Renal pelvis (tissue), 4 donors: Measurements from ENCODE around the gene MAD1L1. TPM values are rescaled to one million over a fixed set of nuclear protein-coding genes. Genes with fewer than 3 reads are reported as not detected.
A peak's percentile ranks its signal among the peaks of the same experiment; 100 is the strongest.

ENCODE experiments used
- DNase-seq: peaks from one replicate; pipeline ENCODE4 v3.0.0-alpha.2; 2013
- polyA plus RNA-seq, 3 donors: library from polyadenylated mRNA; unstranded; fragments of 120-200 nt; gene quantifications; one replicate each; pipeline ENCODE4 v1.2.1, GENCODE V29; 2013; ENCODE audit not compliant: insufficient read length in 3 of 3

MAD1L1 gene
- polyA plus RNA-seq, 3 donors = 27.0 to 27.6 (median 27.3) TPM

DNA sequence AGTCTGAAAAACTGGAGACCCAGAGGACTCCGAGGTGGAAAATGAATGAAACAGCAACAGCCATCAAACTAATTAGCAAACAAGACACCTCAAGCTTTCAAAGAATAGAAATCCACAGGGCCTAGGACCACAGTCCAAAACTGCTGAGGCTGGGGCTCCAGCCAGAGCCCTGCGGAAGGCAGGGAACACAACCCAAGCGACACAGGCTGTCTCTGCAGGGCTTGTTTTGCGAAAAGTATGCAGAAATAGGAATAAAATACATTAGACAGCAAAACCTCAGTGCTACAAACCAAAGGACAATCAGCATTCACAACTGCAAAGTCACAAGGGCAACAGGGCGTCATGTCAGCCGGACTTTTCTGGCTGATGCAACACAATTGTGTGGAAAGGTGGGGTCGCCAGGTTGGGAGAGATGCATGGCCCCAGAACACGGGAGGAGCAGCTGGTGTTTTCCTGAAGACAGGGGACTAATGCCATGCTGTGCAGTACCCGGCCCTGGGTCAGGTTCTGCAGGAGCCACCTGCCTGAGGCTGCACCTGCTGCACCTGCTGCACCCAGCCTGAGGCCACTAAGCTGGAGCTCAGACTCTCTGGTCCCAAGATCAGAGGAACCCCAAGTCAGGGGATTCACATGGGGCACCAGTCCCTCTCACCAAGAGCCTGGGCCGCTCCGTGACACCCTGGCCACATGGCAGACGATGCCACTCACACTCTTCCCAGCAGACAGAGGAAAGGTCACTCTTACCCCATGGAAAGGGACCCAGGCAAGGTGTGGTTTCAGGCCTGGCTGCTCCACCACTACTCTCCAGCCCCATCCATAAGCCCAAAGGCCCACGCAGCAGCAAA, 74.2 kb downstream of the MAD1L1 start:
- DNase-seq = no peak

DNA sequence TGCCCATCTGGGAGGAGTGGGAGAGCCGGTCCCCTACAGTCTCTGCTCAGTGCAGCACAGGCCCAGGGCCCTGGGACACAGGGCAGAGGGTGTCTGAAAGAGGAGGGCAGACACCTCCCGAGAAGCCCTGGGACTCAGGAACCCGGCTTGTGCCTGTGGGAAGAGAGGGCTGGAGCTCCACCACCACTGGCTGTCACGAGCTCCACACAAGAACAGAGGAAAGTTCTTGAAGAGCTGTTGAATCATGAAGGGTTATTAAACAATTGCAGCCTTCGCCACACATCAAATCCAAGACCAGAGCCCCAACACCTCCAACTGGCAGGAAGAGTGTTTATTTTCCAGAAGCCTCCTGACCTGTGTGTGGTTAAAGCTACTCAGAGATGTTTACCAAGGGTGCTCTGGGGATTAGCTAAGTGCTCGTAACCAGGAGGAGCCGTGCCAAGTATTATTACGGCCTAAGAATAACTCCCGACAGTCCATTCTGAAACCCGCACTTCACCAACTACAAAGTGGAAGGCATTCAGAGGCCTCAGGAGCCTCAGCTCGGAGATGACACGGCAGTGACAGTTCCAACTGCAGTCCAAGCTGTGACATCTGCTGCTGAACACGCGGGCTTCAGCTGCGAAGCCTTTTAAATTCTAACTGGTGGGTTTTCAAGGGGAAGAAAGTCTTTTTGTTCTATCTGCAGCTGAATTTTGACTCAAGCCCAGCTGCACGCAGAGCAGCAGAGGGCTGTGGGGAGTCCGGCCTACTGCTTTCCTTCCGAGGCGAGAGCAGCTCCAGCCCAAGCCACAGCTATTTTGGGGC, 75.1 kb downstream of the MAD1L1 start:
- peak; percentile 42 for DNase-seq

DNA sequence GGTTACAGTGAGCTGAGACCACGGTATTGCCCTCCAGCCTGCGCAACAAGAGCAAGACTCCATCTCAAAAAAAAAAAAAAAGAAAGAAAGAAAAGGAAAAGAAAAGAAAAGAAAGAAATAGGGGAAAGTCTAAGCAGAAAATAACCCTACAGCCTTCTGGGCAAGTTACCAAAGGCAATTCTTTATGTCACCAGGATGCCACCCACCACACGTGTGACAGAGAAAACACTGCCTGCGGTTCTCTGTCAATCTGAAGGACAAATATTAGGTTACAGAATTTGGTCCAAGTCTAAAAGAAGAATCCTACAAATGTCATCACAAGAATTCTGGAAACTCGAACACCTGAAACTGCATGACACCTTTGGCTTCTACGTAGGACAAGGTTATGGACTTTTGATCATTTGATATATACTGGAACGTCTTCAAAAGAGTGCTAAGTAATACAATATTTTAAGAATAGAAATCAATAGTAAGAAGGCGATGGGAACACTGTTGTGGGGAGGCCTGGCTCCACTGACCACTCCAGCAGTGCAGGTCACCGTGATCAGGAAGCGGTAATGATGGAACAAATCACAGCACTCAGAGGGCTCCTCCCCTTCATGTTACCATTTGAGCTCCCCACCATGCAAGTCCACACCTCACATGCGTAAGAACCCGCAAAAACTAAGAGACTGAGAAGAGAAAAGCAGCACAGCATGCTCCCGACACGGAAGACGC, 75.8 kb downstream of the MAD1L1 start:
- DNase-seq = no peak

DNA sequence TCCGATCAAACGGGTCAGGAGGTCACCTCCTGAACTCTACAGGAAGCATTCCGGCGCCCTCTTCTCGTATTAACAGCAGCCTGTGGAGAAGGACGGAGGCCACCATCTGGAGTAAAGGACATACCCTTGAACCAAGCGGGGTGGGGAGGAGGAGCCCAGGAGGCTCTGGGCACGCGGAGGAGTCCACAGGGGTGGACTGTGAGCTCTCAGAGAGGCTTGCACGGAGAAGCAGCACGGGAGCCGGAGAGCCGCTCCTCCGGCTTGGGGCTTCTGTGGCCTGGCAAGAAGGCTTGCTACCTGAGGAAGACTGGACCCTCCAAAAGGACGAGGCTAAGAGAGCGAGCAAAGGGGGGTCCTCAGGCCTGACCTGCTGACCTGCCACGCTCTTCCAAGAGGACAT, 77.9 kb downstream of the MAD1L1 start:
- no peak for DNase-seq

DNA sequence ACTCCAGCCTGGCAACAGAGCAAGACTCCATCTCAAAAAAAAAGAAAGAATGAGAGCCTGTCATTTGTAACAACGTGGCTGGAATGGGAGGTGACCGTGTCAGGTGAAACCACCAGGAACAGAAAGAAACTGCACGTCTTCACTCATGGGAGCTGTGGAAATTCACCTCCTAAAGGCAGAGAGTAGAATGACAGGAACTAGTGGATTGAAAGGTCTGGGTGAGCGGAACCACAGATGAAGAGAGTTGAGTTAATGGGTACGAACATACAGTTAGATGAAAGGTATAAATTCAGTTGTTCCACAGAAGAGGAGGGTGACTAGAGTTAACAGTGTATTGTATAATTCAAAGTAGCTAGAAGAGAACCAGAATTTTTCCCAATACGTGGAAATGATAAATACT, 78.6 kb downstream of the MAD1L1 start:
- DNase-seq = no peak

DNA sequence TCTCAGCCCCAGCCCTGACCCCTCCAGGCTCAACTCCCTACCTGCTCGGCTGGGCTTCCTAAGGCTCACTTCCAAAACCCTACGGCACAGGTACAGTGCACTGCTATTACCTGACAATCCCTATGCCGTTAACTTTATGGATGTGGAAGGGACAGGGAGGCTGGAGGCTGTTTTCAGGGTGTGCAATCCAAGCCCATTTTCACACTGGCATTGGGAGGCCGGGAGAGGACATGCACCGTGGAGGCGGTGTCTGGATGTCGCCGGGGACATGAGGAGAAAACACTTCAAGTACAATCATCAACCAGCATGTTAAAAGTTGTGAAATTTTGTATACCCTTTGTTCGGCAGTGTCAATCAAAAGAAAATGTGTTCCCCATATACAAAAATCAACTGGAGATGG, 80.1 kb downstream of the MAD1L1 start:
- DNase-seq = no peak

DNA sequence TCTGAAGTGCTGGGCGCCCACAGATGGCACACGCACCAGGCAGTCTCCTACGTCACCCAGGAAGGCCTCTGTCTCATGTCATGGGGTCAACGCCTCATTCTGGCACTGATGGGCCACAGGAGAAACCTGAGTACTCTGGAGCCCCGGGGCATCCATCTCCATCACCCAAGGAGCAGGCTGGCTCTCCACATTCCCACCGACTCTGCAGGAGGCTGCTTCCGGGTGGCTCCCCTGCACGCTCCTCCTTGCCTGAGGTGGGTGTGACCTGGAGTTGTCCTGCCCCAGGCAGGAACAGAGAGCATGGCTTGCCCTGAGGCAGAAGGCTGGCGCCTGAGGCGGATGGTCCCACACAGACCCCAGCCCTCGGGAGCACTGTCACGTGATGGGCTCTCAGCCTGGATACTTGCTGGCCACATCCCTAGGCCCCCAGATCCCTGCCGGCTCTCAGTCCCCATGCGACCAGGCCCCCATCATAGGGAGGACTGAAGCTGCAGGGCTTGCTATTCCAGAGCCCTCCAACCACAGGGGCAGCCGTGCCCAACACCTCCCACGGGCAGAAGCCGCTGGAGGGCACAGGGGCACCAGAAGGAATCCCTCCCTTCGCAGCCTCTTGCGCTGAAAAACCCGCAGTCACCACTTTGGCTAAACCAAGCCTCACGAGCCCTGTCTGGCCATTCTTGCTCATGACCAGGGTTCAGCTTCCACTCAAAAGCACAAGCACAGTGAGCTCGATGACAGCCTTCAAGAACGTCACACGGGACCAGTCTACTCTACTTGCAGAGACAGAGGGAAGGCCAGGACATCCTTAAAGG, 80.7 kb downstream of the MAD1L1 start:
- DNase-seq = no peak

DNA sequence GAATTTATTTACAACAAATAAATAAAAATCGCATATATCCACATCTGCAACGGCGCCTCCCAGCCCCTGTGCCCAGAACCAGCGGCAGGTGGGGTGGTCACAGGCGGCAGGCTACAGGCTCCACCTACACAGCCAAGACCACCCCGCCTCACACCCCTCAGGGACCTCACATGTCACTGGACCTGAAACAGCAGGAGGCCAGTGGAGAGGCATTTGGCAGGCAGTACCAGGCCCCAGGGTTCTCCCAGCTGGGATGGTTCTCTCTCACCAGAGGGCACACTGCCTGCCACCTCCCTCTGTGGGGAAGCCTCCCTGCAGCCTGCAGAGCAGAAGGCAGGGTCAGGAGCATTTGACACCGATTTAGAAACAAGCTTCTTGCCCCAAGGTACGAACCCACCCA, 81.5 kb downstream of the MAD1L1 start:
- no peak for DNase-seq

DNA sequence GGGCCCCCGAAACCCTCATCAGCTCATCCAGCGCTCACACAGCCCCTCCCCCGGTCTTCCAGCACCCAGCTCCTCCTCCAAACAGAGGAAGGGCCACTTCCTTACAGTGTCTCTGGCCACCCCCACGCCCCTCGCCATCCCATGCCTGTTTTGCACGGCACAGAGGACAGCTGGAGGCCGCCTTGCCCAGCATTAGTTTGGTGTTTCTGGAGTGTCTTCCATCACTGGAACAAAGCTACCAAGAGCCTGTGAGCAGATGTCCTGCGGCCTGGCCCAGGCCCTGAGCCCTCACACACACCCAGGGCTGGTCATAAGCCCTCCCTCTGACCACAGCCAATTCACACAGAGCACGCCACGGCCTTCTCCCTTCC, 82.3 kb downstream of the MAD1L1 start:
- no peak for DNase-seq

DNA sequence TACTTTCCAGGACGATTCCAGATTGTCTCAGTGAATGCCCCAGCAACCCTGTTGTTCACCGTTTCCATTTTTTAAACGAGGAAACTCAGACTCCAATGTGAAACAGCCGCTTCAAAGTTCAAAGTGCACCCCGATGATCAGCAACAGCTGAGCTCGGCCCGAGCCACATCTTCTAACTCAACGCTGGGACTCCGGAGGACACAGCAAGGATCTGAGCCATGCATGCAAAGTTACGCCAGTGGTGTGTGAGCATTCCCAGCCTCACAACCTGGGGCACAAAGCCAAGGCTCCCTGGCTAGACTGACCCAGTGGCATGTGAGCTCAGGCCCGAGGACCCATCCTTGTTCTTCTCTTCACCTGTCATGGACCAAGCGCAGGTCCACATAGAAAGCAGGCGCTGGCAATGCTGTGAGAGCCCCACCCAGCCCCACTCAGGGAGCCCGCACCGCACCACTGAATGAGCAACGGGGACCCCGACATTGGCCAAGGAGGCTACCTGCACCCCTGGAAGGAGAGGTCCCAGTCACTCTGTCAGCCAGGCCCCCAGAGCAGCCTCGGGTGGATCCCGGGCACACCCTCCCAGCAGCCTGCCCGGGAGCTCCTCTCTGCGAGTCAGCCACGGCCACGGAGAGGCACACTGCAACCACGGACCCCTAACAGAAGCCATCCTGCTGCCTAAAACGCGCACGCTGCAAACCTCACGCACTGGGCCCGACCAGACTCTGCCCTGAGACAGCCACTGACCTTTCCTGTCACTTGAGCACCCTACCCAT, 82.9 kb downstream of the MAD1L1 start:
- DNase-seq = no peak

DNA sequence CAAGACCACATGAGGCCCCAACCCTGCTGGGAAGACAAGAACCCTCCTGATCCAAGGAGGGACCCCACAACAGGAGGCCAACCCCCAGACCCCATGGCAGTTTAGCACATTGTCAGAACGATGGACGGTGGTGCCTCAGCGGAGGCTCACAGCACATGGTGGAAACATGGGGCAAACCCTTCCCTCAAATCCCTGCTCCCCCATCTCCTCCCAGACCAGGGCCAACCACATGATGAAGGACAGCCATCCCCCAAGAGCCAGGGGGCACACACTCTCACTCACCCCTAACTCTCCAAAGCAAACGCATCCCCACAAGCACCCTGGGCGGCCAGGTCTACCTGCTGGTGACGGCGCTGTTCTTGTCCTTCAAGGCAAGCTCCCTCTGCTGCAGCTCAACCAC, 83.9 kb downstream of the MAD1L1 start:
- no peak for DNase-seq

DNA sequence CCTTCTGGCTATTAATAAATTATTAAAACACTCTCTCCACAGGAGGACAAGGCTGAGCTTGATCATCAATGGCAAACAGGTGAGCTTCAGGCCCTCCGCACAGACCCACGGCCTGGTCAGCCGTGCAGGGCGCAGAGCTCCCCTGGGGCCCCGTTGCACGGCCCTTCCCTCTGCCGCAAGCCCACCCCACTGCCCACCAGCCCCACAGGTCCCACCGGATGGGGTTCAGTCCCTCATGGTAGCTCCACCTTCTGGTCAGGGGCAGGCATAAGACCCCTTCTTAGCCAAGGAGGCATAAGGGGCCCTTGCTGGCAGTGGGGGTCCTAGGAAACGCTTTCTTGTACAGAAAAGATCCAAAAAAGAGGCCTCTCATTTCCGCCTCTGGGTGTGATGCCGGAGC, 84.6 kb downstream of the MAD1L1 start:
- DNase-seq = no peak

DNA sequence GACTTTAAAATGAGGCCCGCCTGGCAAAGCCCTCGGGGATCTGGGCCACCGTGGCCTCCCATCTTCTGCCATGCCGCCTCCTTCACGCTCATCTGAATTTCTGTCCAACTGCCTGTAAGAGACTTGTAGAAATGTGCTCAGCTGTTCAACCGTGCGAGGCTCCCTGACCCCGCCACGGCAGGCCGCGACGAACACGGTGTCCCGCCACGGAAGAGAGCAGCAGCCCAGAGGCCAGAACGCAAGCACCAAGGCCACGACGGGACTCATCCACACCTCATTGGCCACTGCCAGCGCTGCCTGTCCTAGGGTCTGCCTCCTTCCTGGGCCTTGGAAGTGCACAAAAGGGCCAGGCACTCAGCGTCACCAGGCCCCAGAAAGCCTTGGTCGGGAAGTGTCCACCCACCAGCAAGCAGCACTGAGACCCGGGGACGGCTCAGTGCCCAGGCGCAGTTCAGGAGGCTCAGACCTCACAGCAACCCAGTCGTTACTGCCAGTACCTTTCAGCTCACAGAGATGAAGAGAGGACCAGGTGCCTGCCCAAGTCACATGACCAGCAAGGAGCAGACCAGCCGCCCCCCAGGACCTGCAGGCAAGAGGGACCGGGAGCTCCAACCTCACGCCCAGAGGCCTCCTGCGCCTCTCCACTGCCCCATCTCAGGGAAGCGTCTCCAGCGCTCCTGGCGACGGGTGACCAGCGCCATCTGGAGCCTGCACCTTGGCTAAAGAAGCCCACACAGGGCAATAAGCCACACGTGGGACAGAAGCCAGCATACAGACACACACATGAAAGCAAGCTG, 85.9 kb downstream of the MAD1L1 start:
- no peak for DNase-seq

DNA sequence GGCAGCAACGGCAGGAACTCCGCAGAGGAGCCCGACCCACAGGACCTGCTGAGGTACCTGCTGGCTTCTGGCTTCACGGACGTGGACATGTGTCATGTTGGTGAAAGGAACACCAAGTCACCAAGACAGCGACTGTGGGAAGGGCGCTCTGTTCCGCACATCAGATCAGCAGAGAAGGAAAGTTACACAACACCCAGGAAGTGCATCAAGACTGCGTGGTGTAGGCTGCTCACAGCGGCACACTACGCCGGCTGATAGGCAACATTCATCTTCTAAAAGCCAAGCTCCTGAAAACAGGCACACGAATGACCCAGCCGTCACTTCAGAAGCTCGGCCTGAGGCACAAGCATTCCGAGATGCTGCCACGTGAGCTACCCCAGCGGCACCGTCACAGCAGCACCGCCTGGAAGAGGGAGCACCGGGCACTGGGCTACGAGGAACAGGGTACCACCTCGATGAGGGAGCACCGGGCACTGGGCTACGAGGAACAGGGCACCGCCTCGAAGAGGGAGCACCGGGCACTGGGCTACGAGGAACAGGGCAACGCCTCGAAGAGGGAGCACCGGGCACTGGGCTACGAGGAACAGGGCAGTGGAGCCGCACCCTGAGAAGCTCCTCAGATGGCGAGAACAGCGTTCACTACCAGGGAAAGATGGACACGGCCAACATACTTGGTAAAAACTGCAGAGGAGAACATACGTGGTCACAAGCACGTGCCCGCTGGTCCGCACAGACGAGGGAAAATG, 86.7 kb downstream of the MAD1L1 start:
- DNase-seq = no peak

DNA sequence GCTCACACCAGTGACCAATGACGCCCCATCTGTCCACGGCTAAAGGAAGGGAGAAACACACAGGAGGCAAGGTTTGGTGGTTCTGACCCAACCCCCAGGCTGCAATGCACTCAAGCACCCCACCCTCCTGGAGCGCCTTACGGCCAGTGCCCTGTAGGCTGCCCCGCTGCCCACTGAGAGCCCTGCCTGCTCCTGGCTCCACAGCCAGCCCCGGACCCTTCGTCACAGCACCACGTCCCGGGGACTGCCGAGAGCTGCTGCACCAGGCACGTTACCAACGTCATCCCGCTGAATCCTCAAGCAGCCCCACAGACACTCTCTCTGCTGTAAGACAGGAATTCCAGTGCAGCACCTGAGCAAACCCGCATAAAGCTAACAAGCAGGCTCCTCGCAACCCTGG, 87.8 kb downstream of the MAD1L1 start:
- DNase-seq = no peak

DNA sequence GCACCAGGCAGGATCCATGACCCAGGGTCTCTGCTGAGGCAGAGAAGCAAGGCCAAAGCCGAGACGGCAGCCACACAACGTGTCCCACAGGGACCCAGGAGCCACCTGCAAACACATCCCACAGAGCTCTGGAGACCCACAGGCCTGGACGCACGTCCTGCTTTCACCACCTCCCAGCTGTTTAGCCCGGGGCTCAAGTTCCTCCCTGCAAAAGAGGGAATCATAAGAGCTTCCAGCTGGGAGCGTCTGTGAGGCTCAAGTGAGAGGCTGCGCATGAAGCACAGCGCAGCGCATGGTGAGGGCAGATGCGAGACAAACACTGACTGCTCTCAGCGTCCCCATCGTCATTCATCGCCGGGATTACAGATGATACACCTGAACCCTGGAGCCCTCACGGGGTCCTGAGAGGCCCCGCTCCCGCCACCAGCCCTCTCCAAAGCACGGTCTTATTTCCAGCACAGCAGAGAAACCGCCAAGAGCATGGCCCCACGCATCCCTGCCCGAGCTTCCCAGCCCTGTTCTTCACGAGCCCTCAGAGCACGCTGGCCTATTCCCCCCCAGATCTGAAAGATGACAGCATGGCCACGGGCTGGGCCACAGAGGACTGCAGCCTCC, 88.7 kb downstream of the MAD1L1 start:
- no peak for DNase-seq

DNA sequence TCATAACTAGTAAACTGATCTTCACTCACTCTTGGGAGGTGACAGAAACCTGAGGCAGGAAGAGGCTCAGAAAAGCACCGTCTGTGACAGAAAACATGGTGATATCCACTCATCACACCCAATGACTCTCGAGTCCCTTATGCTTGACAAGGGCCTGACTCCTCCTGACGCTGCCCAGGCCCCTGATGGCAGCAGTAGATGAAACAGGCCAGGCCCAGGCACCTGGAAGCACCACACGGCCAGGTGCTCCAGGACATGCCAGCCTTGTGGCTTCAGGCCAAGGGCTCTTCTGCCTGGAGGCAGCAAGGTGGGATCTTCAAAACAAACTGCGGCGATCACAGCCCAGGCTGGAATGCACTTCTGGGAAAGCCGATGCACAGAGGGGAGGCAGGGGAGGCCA, 89.3 kb downstream of the MAD1L1 start:
- DNase-seq = no peak

DNA sequence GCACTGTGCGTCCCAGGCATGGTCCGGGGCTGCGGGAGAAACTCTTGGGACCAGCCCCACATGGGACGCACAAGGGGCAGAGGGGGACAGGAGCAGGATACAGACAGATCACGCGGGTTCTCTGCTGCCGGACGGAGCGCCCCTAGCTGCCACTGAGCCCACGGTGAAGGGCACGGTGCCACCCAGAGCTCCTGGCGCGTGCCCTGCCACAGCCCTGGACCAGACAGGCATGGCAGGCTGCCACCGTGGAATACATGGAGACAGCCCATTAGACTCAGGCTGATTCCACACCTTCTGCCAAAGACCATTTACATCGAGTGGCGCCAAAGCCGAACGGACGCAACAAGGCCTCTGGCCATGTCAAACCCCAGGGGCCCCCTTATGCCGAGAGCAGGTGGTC, 90.4 kb downstream of the MAD1L1 start:
- DNase-seq = no peak

DNA sequence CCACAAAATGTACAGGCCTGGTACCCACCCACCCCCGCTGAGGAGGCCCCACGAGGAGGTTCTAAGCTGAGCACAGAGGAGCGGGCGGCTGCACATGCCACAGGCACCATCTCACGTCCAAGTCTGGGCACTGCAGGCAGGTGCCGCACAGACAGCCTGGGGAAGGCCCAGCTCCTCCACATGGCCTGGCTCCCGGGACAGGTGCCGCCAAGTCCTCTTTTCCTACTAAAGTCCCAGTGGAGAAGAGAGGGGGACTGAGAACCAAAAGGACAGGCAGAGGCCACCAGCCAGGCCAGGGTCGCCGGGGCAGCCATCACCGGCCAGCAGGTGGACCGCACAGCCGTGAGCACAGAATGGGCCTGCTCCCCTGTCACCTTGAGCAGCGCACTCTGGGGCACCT, 91.1 kb downstream of the MAD1L1 start:
- DNase-seq = no peak
